ENCODE measurements around the gene GALR2.

GALR2 gene

GRCh38 chr17:76103274-76104139 is 28.9 kb downstream of the GALR2 start, which contains the start of gene EXOC7:
EXOC7 (minus strand) TSS chr17:76103787; CDS start chr17:76103692, 95 bp downstream.
- peak; percentile 93 for DNase-seq (ENCODE audit: low read depth)
- TF ChIP-seq POLR2A (IDR thresholded peaks at IDR 0.05; ENCODE audit: extremely low read depth, insufficient read length), result peak; percentile 98
- peak; percentile 53 for TF ChIP-seq MAX (IDR thresholded peaks at IDR 0.05; ENCODE audit: low read depth, low read length)
- no peak for TF ChIP-seq CTCF (IDR thresholded peaks at IDR 0.05; ENCODE audit: low read depth, low read length)
- peak; percentile 73 for TF ChIP-seq MYC (IDR thresholded peaks at IDR 0.05; ENCODE audit: low read depth, low read length)
- H3K4me3 ChIP-seq (ENCODE audit: low read depth, low read length), result peak within 1 kb of the TSS; percentile 86

- peak; percentile 89 for DNase-seq (ENCODE audit: low read depth)
Observed at GRCh38 chr17:76104140-76104895, 29.7 kb downstream of the GALR2 start.

GRCh38 chr17:76104896-76105231 is 30.3 kb downstream of the GALR2 start:
- peak; percentile 42 for DNase-seq (ENCODE audit: low read depth)
- H3K4me3 ChIP-seq (ENCODE audit: low read depth, low read length), result peak overlapping the region; percentile 86
- TF ChIP-seq MYC (IDR thresholded peaks at IDR 0.05; ENCODE audit: low read depth, low read length) (no peak), CTCF (IDR thresholded peaks at IDR 0.05; ENCODE audit: low read depth, low read length) (no peak), POLR2A (IDR thresholded peaks at IDR 0.05; ENCODE audit: extremely low read depth, insufficient read length) (no peak), MAX (IDR thresholded peaks at IDR 0.05; ENCODE audit: low read depth, low read length) (no peak)

More at GRCh38 chr17:76104140-76104895, 29.7 kb downstream of the GALR2 start:
- no peak for TF ChIP-seq MYC (IDR thresholded peaks at IDR 0.05; ENCODE audit: low read depth, low read length)
- TF ChIP-seq CTCF (IDR thresholded peaks at IDR 0.05; ENCODE audit: low read depth, low read length), result no peak
- TF ChIP-seq MAX (IDR thresholded peaks at IDR 0.05; ENCODE audit: low read depth, low read length), result no peak
- TF ChIP-seq POLR2A (IDR thresholded peaks at IDR 0.05; ENCODE audit: extremely low read depth, insufficient read length), result no peak
- peak overlapping the region; percentile 86 for H3K4me3 ChIP-seq (ENCODE audit: low read depth, low read length)

GRCh38 chr17:76106703-76107102 is 32.1 kb downstream of the GALR2 start:
- no peak for DNase-seq (ENCODE audit: low read depth)
- TF ChIP-seq POLR2A (IDR thresholded peaks at IDR 0.05; ENCODE audit: extremely low read depth, insufficient read length) (no peak), MAX (IDR thresholded peaks at IDR 0.05; ENCODE audit: low read depth, low read length) (no peak), CTCF (IDR thresholded peaks at IDR 0.05; ENCODE audit: low read depth, low read length) (no peak), MYC (IDR thresholded peaks at IDR 0.05; ENCODE audit: low read depth, low read length) (no peak)
- H3K4me3 ChIP-seq (ENCODE audit: low read depth, low read length), result no peak overlapping the region

- no peak overlapping the region for H3K4me3 ChIP-seq (ENCODE audit: low read depth, low read length)
- DNase-seq (ENCODE audit: low read depth), result peak; percentile 59
- TF ChIP-seq POLR2A (IDR thresholded peaks at IDR 0.05; ENCODE audit: extremely low read depth, insufficient read length) (no peak), CTCF (IDR thresholded peaks at IDR 0.05; ENCODE audit: low read depth, low read length) (peak; percentile 30)
Observed at GRCh38 chr17:76107509-76107908, 32.9 kb downstream of the GALR2 start.
